Adrenal gland (tissue), 5 donors: ENCODE data around the gene SRSF8.

Experiments used
- CTCF ChIP-seq, 6 experiments: fragments of 450-650 bp in 4 of 6; fragments of 200-600 bp in 2 of 6; sonication (generic) in 1 of 6; IDR thresholded peaks; 1 replicate in 5 of 6; 2 replicates in 1 of 6; pipeline versions ENCODE4 v1.5.1 to v1.8.0; 2016 to 2021; ENCODE audit warnings: antibody characterized with exemption in 6 of 6, mild to moderate bottlenecking in 2 of 6, moderate library complexity in 1 of 6
- POLR2A ChIP-seq, 2 donors: fragments of 450-650 bp; IDR thresholded peaks; one replicate each; pipeline ENCODE4 v1.6.1; 2017; ENCODE audit warnings: antibody characterized with exemption in 2 of 2, mild to moderate bottlenecking in 2 of 2, moderate library complexity in 1 of 2
- donor health status: DM: no; HTN: no; CAD: no.

GRCh38 chr11:95057959-95058358 is 8.8 kb upstream of the SRSF8 start:
- TF ChIP-seq CTCF (IDR thresholded peaks at IDR 0.05) (no peak), POLR2A (IDR thresholded peaks at IDR 0.05) (no peak)
